ENCODE data around the gene SMOC2. TPM values are rescaled to one million over a fixed set of nuclear protein-coding genes. Genes with fewer than 3 reads are reported as not detected.

SMOC2 gene
- polyA plus RNA-seq, 1 donor (not counting 4 experiments of a cell fraction or from before 2014, with no cell fraction given) = 1.1 TPM

- Histone ChIP-seq H3K27ac (ENCODE audit: control insufficient read depth, insufficient read depth, low read length) (no peak overlapping the region), H3K9me1 (ENCODE audit: control insufficient read depth, extremely low read depth, insufficient read depth, low read length) (no peaks in the 10 kb centered on the region), H3K79me2 (ENCODE audit: control insufficient read depth, insufficient read depth, low read length) (no peaks in the 10 kb centered on the region), H3K4me3 (ENCODE audit: control insufficient read depth in 2 of 3, extremely low read depth in 1 of 3, insufficient read depth in 2 of 3, low read depth in 1 of 3, low read length in 3 of 3) (no peak overlapping the region), H3K4me2 (ENCODE audit: control insufficient read depth, extremely low read depth, insufficient read depth, low read depth, low read length) (no peak overlapping the region), H3K4me1 (ENCODE audit: control insufficient read depth, extremely low read depth, insufficient read depth, low read length) (no peaks in the 10 kb centered on the region), H3K27me3 (ENCODE audit: control insufficient read depth, extremely low read depth, insufficient read depth, low read length) (no peaks in the 10 kb centered on the region), H3K9ac (ENCODE audit: control insufficient read depth, extremely low read depth, insufficient read depth, low read length) (no peak overlapping the region), H3K9me3 (ENCODE audit: control insufficient read depth, low read depth, low read length) (no peaks in the 10 kb centered on the region), H4K20me1 (ENCODE audit: control insufficient read depth, extremely low read depth, insufficient read depth, low read length) (no peaks in the 10 kb centered on the region), H3K36me3 (ENCODE audit: control insufficient read depth in 2 of 2, extremely low read depth in 1 of 2, insufficient read depth in 2 of 2, low read length in 2 of 2) (no peaks in the 10 kb centered on the region), H2AFZ (ENCODE audit: control insufficient read depth, low read length) (no peak overlapping the region)
- DNase-seq (ENCODE audit: low read depth, low spot score) = no peak
- TF ChIP-seq EZH2 (IDR thresholded peaks at IDR 0.05; ENCODE audit: low read length) (no peak), CTCF (optimal IDR thresholded peaks at IDR 0.05 in 1 of 3, IDR thresholded peaks at IDR 0.05 in 1 of 3, conservative IDR thresholded peaks at IDR 0.05 in 1 of 3; ENCODE audit: extremely low read depth in 1 of 3, insufficient read depth in 2 of 3, low read length in 3 of 3) (no peak)
- dilution Hi-C loops (cut with MboI; ENCODE audit: extremely low pct_ligation_motif_present, low sequenced_read_pairs) = no loop called here
- no peak for FAIRE-seq
These were observed 258.8 kb downstream of the SMOC2 start for GRCh38 chr6:168699631-168700295.

- no peak overlapping the region for H3K27ac ChIP-seq (ENCODE audit: control insufficient read depth, insufficient read depth, low read length)
- dilution Hi-C loops (cut with MboI; ENCODE audit: extremely low pct_ligation_motif_present, low sequenced_read_pairs) = no loop called here
- no peak for TF ChIP-seq CTCF (optimal IDR thresholded peaks at IDR 0.05 in 1 of 3, IDR thresholded peaks at IDR 0.05 in 1 of 3, conservative IDR thresholded peaks at IDR 0.05 in 1 of 3; ENCODE audit: extremely low read depth in 1 of 3, insufficient read depth in 2 of 3, low read length in 3 of 3)
- TF ChIP-seq EZH2 (IDR thresholded peaks at IDR 0.05; ENCODE audit: low read length) = no peak
- no peaks in the 10 kb centered on the region for H3K4me1 ChIP-seq (ENCODE audit: control insufficient read depth, extremely low read depth, insufficient read depth, low read length)
- H3K4me2 ChIP-seq (ENCODE audit: control insufficient read depth, extremely low read depth, insufficient read depth, low read depth, low read length) = no peak overlapping the region
- no peaks in the 10 kb centered on the region for H3K36me3 ChIP-seq (ENCODE audit: control insufficient read depth in 2 of 2, extremely low read depth in 1 of 2, insufficient read depth in 2 of 2, low read length in 2 of 2)
- H3K9me1 ChIP-seq (ENCODE audit: control insufficient read depth, extremely low read depth, insufficient read depth, low read length) = no peaks in the 10 kb centered on the region
- no peak for FAIRE-seq
- H3K4me3 ChIP-seq (ENCODE audit: control insufficient read depth in 2 of 3, extremely low read depth in 1 of 3, insufficient read depth in 2 of 3, low read depth in 1 of 3, low read length in 3 of 3) = no peak overlapping the region
- no peak overlapping the region for H3K9ac ChIP-seq (ENCODE audit: control insufficient read depth, extremely low read depth, insufficient read depth, low read length)
- no peak overlapping the region for H2AFZ ChIP-seq (ENCODE audit: control insufficient read depth, low read length)
- no peaks in the 10 kb centered on the region for H4K20me1 ChIP-seq (ENCODE audit: control insufficient read depth, extremely low read depth, insufficient read depth, low read length)
- H3K79me2 ChIP-seq (ENCODE audit: control insufficient read depth, insufficient read depth, low read length) = no peaks in the 10 kb centered on the region
- no peaks in the 10 kb centered on the region for H3K27me3 ChIP-seq (ENCODE audit: control insufficient read depth, extremely low read depth, insufficient read depth, low read length)
- DNase-seq (ENCODE audit: low read depth, low spot score) = no peak
- H3K9me3 ChIP-seq (ENCODE audit: control insufficient read depth, low read depth, low read length) = no peaks in the 10 kb centered on the region
These were observed 259.9 kb downstream of the SMOC2 start for GRCh38 chr6:168700880-168701279.
